Measurements from ENCODE around the gene GUSB.

The GUSB gene

GRCh38 chr7:65926588-65926987, 55.4 kb downstream of the GUSB start:
- no peak for DNase-seq

- DNase-seq: no peak
Observed at GRCh38 chr7:65925040-65925439, 57.0 kb downstream of the GUSB start.

- DNase-seq: no peak
Observed at GRCh38 chr7:65924193-65924592, 57.8 kb downstream of the GUSB start.

GRCh38 chr7:65923316-65923715, 58.7 kb downstream of the GUSB start:
- DNase-seq: no peak

GRCh38 chr7:65915921-65916657, 65.9 kb downstream of the GUSB start:
- DNase-seq: no peak

- no peak for DNase-seq
Observed at GRCh38 chr7:65912237-65912636, 69.8 kb downstream of the GUSB start.

Measured in activated T-cell treated with anti-CD3 and anti-CD28 coated beads, Interleukin-2, amount 50 U/mL, for 1 hour (primary cell).